Fibroblast of lung (primary cell): ENCODE data around the gene HENMT1. TPM values are rescaled to one million over a fixed set of nuclear protein-coding genes. Genes with fewer than 3 reads are reported as not detected.

Source experiments
- DNase-seq, 2 donors: peaks; one replicate each; pipeline versions ENCODE4 v3.0.0 to v3.0.0-alpha.2; 2010; ENCODE audit warnings: low read depth in 2 of 2
- H2AFZ ChIP-seq: 2 replicates; pipeline ENCODE4 v1.5.1; 2012; ENCODE audit warnings: low read length, control low read depth, inconsistent platforms
- H3K27ac ChIP-seq: 2 replicates; pipeline ENCODE4 v1.5.1; 2011; ENCODE audit warnings: low read length, control low read depth; ENCODE audit not compliant: insufficient read depth
- H3K27me3 ChIP-seq: 2 replicates; pipeline ENCODE4 v1.5.1; 2011; ENCODE audit warnings: mild to moderate bottlenecking, low read length; ENCODE audit not compliant: control insufficient read depth, insufficient read depth
- H3K36me3 ChIP-seq: 2 replicates; pipeline ENCODE4 v1.5.1; 2011; ENCODE audit warnings: low read length; ENCODE audit not compliant: control insufficient read depth, insufficient read depth
- H3K4me1 ChIP-seq: 2 replicates; pipeline ENCODE4 v1.5.1; 2011; ENCODE audit warnings: low read length; ENCODE audit not compliant: control insufficient read depth, insufficient read depth; ENCODE audit errors: extremely low read depth
- H3K4me2 ChIP-seq: 2 replicates; pipeline ENCODE4 v1.5.1; 2011; ENCODE audit warnings: low read length, control low read depth; ENCODE audit not compliant: insufficient read depth; ENCODE audit errors: extremely low read depth
- H3K4me3 ChIP-seq, 4 experiments: fragments of 200-600 bp in 1 of 4; sonication (generic) in 1 of 4; replicated peaks in 1 of 4; 2 replicates each; pipeline ENCODE4 v1.5.1; 2011 to 2016; ENCODE audit warnings: low read length in 4 of 4, low read depth in 3 of 4, mild to moderate bottlenecking in 3 of 4, control low read depth in 2 of 4, inconsistent platforms in 1 of 4, mixed read lengths in 1 of 4; ENCODE audit not compliant: insufficient read depth in 1 of 4; ENCODE audit errors: control extremely low read depth in 1 of 4
- H3K79me2 ChIP-seq: 2 replicates; pipeline ENCODE4 v1.5.1; 2012; ENCODE audit warnings: mild to moderate bottlenecking, low read length, inconsistent platforms; ENCODE audit not compliant: control insufficient read depth, insufficient read depth
- H3K9ac ChIP-seq: 2 replicates; pipeline ENCODE4 v1.5.1; 2011; ENCODE audit warnings: mild to moderate bottlenecking, low read length, control low read depth; ENCODE audit not compliant: insufficient read depth
- H3K9me3 ChIP-seq: 2 replicates; pipeline ENCODE4 v1.5.1; 2012; ENCODE audit warnings: low read depth, low read length; ENCODE audit not compliant: control insufficient read depth, insufficient read depth
- H4K20me1 ChIP-seq: 2 replicates; pipeline ENCODE4 v1.5.1; 2011; ENCODE audit warnings: low read length; ENCODE audit not compliant: control insufficient read depth, insufficient read depth; ENCODE audit errors: extremely low read depth
- EZH2 ChIP-seq: IDR thresholded peaks from 2 replicates; pipeline ENCODE4 v1.5.1; 2012; ENCODE audit warnings: low read length, control low read depth, mild to moderate bottlenecking; ENCODE audit errors: missing control alignments
- polyA plus RNA-seq, 2 donors: library from polyadenylated mRNA; depleted of rRNA in 1 of 2; stranded (reverse) in 1 of 2; unstranded in 1 of 2; fragments of >200 nt; gene quantifications; 2 replicates each; pipeline ENCODE4 v1.2.1, GENCODE V29; 2011 to 2012; ENCODE audit warnings: missing spikeins in 1 of 2
- total RNA-seq: library from RNA; depleted of rRNA; stranded (reverse); fragments of >200 nt; gene quantifications from 2 replicates; pipeline ENCODE4 v1.2.1, GENCODE V29; 2014
- TF ChIP-seq, protein P1 (sequence below), 2 donors: IDR thresholded peaks in 1 of 2; conservative IDR thresholded peaks in 1 of 2; 1 replicate in 1 of 2; 2 replicates in 1 of 2; pipeline ENCODE4 v1.5.1; 2011 to 2012; ENCODE audit warnings: low read length in 2 of 2, control low read depth in 1 of 2, inconsistent platforms in 1 of 2, low read depth in 1 of 2, mild to moderate bottlenecking in 1 of 2

The HENMT1 gene
- total and polyA plus RNA-seq, 2 donors (not counting 1 experiment from before 2014, with no cell fraction given): 3.0 to 5.3 TPM

DNA sequence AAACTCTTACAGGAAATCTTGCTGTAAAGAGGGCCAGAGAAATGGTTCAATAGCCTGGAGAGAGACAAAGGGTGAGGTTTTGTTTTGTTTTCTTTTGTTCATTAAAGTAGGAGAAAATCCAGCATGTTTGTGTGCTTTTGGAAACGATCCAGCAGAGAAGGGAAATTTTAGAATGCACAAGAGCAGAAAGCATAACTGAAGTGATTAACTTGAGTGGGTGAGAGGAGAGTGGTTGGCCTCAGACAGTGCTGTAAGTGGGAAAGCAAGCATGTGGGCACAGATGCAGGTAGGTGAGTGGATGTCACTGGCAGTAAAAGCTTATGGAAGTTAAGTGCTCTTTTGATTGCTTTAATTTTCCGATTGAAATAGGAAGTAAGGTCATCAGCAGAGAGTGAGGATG is 50.8 kb downstream of the HENMT1 start:
- H3K9me3 ChIP-seq: no peaks in the 10 kb centered on the region
- H3K27me3 ChIP-seq: no peaks in the 10 kb centered on the region
- H3K79me2 ChIP-seq: no peaks in the 10 kb centered on the region
- no peaks in the 10 kb centered on the region for H4K20me1 ChIP-seq
- no peak for TF ChIP-seq EZH2
- TF ChIP-seq, protein P1, sequence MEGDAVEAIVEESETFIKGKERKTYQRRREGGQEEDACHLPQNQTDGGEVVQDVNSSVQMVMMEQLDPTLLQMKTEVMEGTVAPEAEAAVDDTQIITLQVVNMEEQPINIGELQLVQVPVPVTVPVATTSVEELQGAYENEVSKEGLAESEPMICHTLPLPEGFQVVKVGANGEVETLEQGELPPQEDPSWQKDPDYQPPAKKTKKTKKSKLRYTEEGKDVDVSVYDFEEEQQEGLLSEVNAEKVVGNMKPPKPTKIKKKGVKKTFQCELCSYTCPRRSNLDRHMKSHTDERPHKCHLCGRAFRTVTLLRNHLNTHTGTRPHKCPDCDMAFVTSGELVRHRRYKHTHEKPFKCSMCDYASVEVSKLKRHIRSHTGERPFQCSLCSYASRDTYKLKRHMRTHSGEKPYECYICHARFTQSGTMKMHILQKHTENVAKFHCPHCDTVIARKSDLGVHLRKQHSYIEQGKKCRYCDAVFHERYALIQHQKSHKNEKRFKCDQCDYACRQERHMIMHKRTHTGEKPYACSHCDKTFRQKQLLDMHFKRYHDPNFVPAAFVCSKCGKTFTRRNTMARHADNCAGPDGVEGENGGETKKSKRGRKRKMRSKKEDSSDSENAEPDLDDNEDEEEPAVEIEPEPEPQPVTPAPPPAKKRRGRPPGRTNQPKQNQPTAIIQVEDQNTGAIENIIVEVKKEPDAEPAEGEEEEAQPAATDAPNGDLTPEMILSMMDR (conservative IDR thresholded peaks at IDR 0.05 in 1 of 2, IDR thresholded peaks at IDR 0.05 in 1 of 2; ENCODE audit: low read depth in 1 of 2, low read length in 2 of 2): no peak
- no peaks in the 10 kb centered on the region for H3K36me3 ChIP-seq
- no peak overlapping the region for H2AFZ ChIP-seq
- no peak overlapping the region for H3K9ac ChIP-seq
- H3K4me1 ChIP-seq: no peaks in the 10 kb centered on the region
- H3K4me2 ChIP-seq: no peak overlapping the region
- H3K27ac ChIP-seq: no peak overlapping the region
- no peak overlapping the region for H3K4me3 ChIP-seq
- DNase-seq: peak in 1 of 2 donors; percentile 16

DNA sequence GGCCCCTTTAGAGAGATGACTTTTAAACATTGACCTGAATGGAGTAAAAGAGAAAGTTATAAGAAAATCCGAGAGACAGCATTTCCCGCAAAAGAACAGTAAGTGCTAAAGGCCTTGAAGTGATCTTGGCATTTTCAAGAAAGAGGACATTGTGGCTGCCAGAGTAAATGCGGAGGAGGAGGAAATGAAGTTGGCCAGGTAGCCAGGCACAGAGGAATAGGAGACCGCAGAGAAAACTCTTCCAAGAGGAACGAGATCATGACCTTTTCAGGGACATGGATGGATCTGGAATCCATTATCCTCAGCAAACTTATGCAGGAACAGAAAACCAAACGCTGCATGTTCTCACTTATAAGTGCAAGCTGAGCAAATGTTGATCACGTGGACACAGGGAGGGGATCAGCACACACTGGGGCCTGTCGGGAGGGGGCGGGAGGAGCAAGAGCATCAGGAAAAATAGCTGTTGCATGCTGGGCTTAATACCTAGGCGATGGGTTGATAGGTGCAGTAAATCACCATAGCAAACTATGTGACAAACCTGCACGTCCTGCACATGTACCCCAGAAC is 51.3 kb downstream of the HENMT1 start:
- Histone ChIP-seq H3K4me2 (no peak overlapping the region), H2AFZ (no peak overlapping the region), H3K27ac (no peak overlapping the region), H3K4me1 (no peaks in the 10 kb centered on the region), H3K9me3 (no peaks in the 10 kb centered on the region), H4K20me1 (no peaks in the 10 kb centered on the region), H3K27me3 (no peaks in the 10 kb centered on the region), H3K36me3 (no peaks in the 10 kb centered on the region), H3K79me2 (no peaks in the 10 kb centered on the region), H3K4me3 (no peak overlapping the region), H3K9ac (no peak overlapping the region)
- DNase-seq: no peak
- TF ChIP-seq, protein P1 (conservative IDR thresholded peaks at IDR 0.05 in 1 of 2, IDR thresholded peaks at IDR 0.05 in 1 of 2; ENCODE audit: low read depth in 1 of 2, low read length in 2 of 2): no peak
- no peak for TF ChIP-seq EZH2

DNA sequence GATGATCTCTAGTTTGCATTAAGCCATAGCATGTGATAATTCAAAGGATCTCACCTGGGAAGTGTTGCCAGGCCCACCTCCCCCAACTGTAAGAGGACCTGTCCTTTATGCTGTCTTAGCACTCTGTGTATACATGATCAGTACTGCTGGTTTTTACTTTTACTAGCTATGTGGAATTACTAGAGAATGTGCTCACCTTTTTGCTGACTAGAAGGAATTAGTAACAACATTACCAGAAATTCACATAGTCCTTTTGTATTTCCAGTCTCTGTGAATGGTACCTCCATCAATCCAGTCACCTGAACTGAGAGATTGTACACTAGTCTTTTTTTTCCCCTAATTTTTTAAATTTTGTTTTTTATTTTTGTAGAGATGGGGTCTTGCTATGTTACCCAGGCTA is 54.4 kb downstream of the HENMT1 start:
- H3K27ac ChIP-seq: no peak overlapping the region
- no peaks in the 10 kb centered on the region for H3K36me3 ChIP-seq
- no peaks in the 10 kb centered on the region for H4K20me1 ChIP-seq
- H2AFZ ChIP-seq: no peak overlapping the region
- H3K4me1 ChIP-seq: no peaks in the 10 kb centered on the region
- DNase-seq: no peak
- no peak overlapping the region for H3K4me3 ChIP-seq
- TF ChIP-seq, protein P1 (conservative IDR thresholded peaks at IDR 0.05 in 1 of 2, IDR thresholded peaks at IDR 0.05 in 1 of 2; ENCODE audit: low read depth in 1 of 2, low read length in 2 of 2): no peak
- no peak for TF ChIP-seq EZH2
- H3K27me3 ChIP-seq: no peaks in the 10 kb centered on the region
- no peak overlapping the region for H3K9ac ChIP-seq
- H3K9me3 ChIP-seq: no peaks in the 10 kb centered on the region
- no peak overlapping the region for H3K4me2 ChIP-seq
- H3K79me2 ChIP-seq: no peaks in the 10 kb centered on the region
